ENCODE data around the gene TEAD2.

The TEAD2 gene

DNA sequence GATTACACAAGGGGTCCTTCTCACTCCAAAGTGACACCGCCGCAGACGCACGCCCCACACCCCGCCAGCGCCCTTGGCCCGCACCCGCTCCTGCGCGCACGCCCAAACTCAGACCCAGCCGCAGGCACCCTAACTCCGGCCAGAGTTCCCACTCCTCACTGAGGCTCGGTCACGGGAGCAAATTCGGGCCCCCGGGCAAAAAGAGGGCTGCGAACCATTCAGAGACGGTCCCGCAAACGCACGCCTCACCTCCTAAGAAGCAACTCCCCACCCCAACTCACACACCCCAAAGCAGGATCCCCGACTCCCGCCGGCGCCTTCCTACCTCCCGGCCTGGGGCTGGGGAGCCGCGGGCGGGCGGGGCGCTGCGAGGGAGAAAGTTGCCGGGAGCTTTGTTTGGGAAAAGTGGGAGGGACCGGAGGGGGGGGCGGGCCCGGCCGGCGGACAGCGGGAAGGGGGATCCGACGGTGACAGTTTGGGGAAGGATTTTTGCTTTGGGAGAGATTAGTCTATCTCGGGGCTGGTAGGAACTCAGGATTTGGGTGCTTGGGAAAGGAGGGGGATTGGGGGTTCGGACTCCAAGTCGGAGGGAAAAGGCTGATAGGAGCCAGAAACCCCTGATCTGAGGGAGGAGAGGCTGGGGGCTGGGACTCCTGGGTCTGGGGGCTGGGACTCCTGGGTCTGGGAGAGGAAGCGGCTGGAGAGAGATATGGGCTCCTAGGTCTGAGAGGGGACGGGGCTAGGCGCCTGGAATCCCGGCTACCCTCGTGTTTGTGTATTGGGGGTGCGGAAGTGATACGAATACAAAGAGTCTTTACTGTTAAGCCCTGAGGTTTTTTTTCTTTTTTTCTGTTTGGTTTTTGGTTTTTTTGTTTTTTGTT lies at the start of gene TEAD2:
TSS of gene TEAD2 (minus strand) at position 369 of the 881 bp plus-strand sequence. CDS start 2,341 bp downstream, outside the sequence.
- DNase-seq (ENCODE audit: low read depth): no peak

DNA sequence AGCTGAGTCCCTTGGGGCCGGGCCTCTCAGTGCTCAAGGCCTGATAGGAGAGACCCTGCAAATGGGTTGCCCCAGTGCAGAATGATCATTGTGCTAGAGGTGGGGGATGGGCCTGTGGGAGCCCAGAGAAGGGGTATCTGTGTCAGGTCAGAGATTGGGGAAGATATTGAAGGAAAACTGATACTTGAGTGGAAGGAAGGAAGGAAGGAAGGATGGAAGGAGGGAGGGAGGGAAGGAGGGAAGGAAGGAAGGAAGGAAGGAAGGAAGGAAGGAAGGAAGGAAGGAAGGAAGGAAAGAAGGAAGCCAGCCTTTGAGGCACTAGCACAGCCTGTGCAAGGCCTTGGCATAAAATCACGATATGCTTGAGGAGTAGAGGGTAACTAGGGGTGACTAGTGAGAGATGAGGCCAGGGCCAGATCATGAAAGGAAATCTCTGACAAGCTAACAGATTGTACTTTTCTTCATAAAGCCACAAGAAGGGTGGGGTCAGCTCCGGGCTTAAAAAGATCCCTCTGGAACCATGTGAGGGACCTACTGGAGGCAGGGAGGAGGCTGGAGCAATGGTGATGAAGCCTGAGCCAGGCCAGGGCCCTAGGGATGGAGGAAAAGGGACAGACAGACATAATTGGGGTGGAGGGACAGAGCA lies 49.6 kb upstream of the TEAD2 start:
- no peak for DNase-seq (ENCODE audit: low read depth)

DNA sequence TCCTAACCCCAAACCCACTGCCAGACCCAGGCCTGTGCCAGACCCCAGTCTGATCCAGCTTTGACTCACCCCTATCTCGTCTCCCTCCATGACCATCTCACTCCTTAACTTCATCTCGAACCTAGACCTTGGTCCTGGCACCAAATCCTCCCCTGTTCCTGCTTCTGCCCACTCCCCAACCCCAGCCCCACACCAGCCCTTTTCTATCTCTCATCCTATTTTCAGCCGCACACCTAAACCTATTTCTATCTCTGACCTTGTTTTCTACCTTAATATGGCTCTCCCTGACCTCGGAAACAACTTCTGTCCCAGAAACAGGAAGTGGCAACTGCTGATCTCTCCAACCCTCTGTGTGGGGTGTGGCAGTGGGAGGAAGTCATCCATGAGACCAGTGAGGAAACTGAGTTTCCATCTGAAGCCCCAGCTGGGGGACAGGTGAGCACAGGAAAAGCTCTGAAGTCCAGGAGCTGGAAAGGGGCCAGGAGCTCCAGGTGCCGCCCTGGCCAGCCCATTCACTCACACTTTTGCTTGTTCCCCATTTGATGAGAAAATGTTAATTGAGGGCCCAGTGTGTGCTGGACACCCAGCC lies 47.3 kb upstream of the TEAD2 start:
- no peak for DNase-seq (ENCODE audit: low read depth)

DNA sequence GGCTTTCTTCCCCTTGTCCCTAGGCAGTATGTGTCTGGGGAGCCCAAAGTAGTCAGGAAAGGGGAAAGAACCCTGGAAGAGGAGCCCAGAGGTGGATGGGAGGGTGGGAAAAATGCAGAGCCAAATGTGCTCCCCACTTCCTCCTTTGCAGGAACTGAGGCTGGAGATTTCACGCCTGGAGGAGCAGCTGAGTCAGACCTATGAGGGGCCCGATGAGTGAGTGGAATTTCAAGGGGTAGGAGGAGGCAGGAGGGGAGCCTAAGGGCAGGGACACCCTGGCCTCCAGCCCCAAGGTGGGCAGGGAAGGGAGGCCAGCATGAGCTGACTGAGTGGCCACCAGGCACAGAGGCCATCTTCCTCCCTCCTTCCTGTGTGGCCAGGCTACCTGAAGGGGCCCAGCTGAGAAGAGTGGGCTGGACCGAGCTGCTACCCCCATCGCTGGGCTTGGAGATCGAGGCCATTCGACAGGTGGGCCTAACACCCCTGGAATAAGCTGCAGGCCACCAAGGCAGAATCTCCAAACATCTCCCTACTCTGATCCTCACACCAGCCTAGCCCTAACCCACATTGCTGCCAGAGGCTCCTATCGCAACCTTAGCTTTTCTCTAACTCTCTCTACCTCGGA lies 46.7 kb upstream of the TEAD2 start:
- DNase-seq (ENCODE audit: low read depth): no peak

DNA sequence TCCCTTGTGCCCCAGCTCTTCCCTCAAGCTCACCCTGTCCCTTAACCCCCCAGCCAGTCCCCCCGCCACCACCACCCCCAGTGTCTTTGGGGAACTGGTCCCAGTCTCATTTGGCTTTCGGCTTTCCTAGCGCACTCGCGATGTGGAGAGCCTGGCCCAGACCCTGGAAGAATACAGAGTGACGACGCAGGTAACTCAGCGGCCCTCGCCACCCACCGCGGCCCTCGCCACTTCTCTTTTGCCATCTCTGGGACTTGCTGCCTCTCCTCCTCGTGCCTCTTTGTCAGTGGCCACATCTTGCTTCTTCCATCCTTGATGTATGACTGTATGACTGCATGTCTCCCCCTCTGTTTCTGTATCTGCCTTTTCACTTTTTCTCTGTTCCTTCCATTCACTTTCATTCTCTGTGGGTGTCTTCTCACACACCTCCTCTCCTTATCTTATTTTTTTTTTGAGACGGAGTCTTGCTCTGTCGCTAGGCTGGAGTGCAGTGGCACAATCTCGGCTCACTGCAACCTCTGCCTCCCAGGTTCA lies 45.3 kb upstream of the TEAD2 start:
- DNase-seq (ENCODE audit: low read depth): no peak

DNA sequence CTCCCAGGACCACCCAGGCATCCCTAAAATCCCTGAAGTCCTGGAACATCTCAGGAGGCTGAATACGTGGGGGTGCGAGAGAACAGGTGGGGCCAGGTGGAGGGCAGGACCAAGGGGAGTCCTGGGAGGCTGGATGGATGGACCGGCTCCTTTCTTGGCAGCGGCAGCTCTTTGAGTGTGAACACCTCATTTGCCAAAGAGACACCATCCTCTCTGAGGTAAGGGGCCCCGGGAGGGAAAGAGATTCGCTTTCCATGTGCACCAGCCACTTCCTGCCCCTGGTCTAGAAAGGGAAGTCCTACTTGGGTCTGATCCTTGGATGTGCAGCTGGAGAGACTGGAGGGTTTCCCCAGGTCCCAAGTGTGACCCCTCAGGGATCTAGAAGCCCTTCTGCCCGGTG lies 44.9 kb upstream of the TEAD2 start:
- no peak for DNase-seq (ENCODE audit: low read depth)

DNA sequence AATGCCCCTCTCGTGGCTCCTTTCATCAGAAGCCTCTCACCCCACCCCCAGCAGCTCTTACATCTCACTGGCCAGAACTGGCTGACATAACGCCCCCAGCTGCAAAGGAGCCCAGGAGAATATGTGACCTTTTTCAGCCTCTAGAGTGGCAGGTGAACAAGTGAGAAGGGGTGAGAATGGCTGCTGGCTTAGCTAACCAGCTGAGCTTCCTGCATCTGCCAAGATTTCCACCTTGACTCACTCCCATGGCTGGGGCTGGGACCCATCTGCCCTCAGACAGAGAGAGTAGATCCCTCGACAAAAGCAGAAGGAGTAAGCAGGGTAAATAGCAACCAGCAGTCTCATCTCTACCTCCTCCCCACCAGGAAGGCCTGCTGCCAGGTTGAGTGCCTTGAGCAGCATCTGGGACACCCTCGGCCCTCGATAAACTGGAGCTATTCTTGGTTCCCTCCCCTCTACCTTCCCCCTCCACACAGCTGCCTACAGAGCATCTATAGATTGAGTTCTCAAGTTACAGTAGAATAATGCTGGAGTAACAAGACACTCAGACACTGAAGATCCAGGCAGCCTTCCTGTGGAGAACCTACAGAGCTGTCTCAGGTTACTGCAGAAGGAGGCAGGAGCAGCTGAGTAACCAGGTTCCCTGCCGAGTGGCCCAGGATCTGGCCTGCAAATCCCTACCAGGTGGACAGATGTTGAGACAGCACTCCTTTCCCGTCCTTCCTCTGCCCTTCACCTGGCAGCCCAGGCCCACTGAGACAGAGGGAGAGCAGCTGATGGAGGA lies 41.4 kb upstream of the TEAD2 start:
- DNase-seq (ENCODE audit: low read depth): no peak

DNA sequence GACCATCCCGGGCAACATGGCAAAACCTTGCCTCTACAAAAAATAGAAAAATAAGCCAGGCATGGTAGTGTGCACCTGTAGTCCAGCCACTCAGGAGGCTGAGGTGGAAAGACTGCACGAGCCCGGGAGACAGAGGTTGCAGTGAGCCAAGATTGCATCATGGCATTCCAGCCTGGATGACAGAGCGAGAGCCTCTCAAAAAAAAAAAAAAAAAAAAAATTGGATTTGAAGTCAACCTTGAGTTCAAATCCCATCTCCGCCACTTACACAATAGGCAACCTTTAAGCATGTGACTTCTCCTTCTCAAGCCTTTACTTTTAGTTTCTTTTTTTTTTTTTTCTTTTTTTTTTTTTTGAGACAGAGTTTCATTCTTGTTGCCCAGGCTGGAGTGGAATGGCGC lies 37.8 kb upstream of the TEAD2 start:
- no peak for DNase-seq (ENCODE audit: low read depth)

DNA sequence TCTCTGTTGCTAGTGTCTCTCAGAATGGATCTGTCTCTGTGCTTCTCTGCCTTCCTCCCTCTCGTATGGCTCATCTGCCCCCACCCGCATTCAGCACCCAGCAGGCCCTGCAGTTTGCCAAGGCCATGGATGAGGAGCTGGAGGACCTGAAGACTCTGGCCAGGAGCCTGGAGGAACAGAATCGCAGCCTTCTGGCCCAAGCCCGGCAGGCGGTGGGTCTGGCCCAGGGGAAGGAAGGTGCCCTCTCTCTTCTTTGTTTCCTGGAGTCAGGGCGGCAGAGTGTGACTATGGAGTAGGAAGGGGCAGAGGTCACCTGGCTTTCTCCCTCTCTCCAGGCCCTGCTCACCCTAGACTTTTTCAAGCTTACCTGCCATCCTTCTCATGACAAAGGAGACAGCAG lies 36.7 kb upstream of the TEAD2 start:
- DNase-seq (ENCODE audit: low read depth): no peak

DNA sequence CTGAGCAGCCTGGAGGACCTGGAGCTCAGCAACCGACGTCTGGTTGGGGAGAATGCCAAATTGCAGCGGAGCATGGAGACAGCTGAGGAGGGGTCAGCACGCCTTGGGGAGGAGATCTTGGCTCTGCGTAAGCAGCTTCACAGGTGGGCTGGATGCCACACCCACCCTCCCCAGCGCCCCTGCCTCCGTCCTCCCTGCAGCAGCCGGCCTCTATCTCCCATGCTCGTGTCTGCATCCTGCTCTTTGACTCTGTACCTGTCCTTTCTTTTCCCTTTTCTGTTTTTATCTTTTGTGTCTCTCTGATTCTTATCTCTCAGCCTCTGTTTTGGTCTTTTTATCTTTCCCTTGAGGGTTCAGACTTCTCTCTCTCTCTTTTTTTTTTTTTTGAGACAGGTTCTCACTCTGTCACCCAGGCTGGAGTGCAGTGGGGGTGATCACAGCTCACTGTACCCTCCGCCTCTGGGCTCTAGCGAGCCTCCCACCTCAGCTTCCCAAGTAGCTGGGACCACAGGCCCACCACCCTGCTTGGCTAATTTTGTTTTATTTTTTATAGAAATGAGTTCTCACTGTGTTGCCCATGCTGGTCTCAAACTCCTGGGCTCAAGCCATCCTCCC lies 35.9 kb upstream of the TEAD2 start:
- no peak for DNase-seq (ENCODE audit: low read depth)

DNA sequence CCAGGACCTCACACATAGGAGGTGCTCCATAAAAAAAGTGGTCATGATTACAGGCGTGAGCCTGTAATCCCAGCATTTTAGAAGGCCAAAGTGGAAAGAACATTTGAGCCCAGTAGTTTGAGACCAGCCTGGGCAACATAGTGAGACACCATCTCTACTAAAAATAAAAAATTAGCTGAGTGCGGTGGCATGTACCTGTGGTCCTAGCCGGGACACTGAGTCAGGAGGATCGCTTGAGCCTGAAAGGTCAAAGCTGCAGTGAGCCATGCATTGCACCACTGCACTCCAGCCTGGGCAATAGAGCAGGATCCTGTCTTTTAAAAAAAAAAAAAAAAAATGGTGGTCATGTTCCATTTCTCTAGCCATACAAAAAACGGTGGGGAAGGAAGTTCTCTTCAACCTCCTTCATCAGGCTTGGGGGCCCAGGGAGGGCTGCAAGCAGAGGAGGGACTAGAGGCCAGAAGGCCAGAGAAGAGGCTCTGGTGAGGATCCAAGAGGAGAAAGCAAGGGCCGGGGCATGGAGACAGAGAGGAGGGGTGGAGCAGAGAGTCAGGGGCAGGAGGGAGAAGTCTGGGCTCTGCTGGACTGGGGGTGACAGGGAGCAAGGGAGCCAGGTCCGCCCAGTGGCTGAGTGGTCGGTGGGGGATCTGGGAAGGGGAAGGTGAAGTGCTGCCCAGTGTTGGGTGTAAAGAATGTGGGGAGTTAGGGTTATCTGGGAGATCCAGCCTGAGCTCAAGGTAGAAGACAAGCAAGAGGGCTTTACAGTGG lies 34.7 kb upstream of the TEAD2 start:
- no peak for DNase-seq (ENCODE audit: low read depth)

DNA sequence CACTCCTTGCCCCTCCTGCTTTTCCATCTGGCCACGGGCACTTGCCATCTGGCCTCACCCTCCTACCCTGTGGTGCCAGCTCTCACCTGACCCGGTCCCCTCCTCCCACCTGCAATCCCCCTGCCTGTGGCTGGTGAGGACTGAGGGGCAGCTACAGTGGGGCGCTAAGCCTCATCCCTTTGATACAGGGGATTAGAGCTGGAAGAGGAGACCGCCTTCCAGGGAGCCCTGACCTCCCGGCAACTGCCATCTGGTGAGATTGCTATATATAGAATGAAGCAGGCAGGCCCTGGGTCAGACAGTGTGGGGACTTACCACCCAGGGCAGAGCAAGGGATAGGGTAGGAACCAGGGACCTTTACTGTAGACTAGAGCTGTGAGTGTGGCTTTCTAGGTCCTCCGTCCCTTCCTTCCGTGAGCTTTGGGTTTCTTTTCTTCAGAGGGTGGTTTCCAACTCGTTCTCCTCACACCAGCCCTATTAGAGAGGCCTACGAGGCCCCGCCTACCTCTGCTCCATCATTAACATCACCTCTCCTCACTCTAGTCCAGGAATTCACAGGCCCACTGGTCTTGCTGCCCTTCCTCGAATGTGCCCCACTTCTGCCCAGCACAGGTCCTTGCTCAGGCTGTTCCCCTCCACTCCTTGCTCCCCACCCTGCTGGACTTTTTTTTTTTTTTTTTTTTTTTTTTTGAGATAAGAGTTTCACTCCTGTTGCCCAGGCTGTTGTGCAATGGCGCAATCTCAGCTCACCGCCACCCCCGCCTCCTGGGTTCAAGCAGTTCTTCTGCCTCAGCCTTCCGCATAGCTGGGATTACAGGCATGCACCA lies 33.6 kb upstream of the TEAD2 start:
- no peak for DNase-seq (ENCODE audit: low read depth)

DNA sequence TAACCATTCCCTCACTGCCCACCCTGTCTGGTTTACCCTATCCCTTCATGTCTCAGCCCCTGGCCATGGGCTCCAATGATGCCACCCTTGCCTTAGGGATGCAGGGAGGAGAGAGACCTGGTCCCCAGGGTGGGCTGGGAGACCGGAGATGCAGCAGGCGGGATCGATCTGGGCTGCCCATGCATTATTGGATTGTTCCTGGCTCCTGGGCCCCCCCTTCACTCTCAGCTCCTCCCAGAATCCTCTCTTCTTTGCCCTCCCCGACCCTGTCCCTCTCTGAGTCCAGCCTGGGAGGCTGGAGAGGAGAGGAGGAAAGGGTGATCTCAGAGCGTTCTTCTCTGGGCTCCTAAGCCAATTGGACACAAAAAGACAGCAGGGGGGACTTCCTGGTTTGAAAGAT lies 31.7 kb upstream of the TEAD2 start:
- DNase-seq (ENCODE audit: low read depth): no peak

DNA sequence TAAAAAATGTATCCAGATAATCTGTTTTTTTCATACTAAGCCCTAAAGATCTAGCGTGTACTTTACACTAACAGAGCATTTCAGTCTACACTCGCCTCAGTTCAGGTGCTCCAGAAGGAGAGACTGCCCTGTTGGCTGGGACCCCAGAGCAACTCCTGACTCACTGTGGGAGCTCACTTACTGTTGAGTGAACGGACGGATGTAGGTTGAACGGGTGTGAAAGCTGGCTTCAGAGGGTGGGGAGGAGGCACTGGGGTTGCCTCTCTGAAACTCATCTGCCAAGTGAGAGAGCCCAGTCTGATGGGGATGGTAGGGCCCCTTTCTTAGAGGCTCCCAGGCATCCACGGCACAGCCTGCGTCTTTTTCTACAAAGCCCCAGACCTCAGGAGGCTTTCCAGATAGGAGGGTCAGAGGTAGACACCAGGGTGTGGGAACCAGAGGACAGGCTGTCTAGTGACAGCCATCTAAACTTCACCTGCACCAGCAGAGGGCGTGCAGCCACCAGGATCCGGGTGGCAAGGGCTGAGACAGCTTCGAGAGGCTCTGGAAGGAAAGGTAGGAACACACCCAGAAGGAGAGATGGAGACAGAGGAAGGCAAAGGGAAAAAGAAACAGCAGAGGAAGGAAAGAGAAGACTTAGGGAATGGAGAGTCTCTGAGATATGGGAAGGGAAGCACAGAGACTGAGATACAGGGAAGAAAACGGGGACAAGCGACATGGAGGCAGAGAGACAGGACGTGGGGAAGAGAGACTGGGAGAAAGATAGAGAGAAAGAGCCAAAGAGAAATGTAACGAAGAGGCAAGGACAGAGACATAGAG lies 29.6 kb upstream of the TEAD2 start:
- peak; percentile 62 for DNase-seq (ENCODE audit: low read depth)

DNA sequence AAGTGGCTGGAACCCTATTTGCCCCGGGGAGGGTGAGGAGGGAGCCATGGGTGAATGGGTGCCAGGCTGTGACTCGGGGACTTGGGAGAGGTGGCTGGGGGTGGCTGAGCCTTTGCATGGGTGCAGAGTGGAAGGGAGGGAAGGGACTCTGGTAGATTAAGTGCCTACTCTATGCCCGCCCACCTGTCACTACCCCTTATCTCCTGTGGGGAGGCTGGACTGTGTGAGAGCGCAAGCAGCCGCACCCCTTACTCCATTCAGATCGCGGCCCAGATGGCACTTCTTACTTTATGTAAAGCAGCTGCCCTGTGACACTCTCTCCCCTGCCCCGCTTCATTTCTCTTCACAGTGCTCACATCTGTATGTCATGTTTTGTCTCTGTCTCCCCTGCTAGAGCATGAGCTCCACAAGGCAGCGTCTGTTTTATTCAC lies 28.7 kb upstream of the TEAD2 start:
- DNase-seq (ENCODE audit: low read depth): no peak

DNA sequence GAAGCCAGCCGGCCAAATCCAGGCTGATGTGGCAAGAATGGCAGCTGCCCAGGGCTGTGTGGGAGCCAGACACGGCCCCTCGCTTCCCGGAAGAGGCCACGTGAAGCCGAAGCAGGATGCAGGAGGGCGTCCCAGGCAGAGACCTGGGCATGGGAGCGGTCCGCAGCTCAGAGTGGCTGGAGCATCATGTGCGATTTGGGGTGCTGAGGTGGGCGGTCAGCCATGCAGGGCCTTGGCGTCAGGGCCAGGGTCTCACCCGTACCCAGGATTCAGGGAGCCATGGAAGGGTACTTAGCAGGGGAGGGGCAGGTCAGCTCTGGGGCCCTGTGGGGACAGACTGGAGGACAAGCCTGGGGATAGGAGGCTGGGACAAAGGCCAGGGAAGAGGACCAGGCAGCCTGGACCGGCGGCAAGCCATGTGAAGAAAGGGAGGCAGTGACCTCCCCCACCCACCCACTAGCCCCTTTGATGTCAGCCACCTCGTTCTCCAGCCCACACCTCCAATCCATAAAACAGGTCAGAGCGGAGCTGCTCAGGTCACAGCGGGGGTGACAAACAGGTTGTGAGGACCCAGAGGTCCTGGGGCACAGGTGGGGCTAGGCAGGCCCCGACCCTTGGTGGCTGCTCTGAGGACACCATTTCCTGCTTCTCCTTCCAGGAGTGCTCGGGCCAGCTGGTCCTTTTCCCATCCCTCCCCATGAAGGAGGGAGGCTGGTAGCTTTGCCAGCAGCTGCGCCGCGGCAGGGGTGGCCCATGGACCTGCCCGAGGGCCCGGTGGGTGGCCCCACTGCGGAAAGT lies 28.1 kb upstream of the TEAD2 start:
- no peak for DNase-seq (ENCODE audit: low read depth)

DNA sequence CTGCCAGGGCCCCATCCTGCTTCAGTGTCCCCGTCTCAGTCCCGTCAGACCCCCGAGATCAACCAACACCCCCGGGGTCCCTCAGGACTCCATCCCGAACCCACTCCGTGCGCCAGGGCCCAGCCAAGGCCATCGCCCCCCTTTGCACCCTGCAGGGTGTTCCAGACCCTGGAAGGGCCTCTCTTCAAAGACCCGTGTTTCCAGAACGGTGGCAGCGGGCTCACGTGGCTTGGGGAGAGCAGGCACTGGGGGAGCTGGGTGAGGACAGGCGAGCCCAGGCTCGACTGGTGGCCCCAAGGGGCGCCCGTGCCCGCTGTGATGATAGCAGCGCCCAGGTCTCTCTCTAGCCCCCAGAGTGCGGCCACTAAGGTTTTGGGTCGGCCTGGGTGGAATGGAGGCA lies 27.2 kb upstream of the TEAD2 start:
- no peak for DNase-seq (ENCODE audit: low read depth)

DNA sequence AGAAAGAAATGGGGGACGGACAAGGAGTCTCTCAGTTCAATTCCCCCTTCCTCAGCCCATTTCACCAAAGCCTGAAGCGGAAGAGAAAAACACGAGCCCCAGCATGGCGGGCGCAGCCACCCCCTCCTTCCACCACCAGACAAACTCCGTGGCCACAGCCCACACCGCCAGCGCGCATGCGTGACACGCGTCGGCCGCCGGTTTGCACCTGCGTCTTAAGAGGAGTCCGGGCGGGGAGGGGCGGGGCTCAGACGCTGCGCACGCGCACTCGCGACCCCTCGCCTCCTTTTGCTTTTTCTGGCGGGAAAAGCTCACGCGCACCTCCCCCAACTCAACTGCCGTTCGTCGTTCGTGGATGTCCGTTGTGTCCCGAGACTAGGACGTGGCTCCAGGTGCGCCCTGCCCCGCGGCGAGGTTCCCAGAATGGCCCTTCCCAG lies 25.7 kb upstream of the TEAD2 start, which contains the start of gene KASH5:
TSS of gene KASH5 (plus strand) at position 314 of the 437 bp plus-strand sequence. CDS start 2,635 bp downstream, outside the sequence.
- peak; percentile 73 for DNase-seq (ENCODE audit: low read depth)

Data from stimulated activated CD8-positive, alpha-beta memory T cell treated with anti-CD3 and anti-CD28 coated beads, Interleukin-4, amount 100 ng/mL, for 24 hours (primary cell).